CD14-positive monocyte (primary cell): ENCODE results near the gene ARF6. TPM values are rescaled to one million over a fixed set of nuclear protein-coding genes. Genes with fewer than 3 reads are reported as not detected.

Source experiments
- DNase-seq, 3 donors: peaks; one replicate each; pipeline ENCODE4 v3.0.0-alpha.2; 2011 to 2022
- H2AFZ ChIP-seq: 2 replicates; pipeline ENCODE4 v1.6.0; 2012; ENCODE audit warnings: mild to moderate bottlenecking, low read depth, low read length, inconsistent platforms; ENCODE audit not compliant: insufficient read depth, poor library complexity, severe bottlenecking
- H3K27ac ChIP-seq, 2 donors: 1 replicate in 1 of 2; 2 replicates in 1 of 2; pipeline ENCODE4 v1.5.1; 2012 to 2013; ENCODE audit warnings: low read length in 2 of 2, control low read depth in 1 of 2, inconsistent platforms in 1 of 2, low read depth in 1 of 2, mild to moderate bottlenecking in 1 of 2
- H3K27me3 ChIP-seq, 2 donors: one replicate each; pipeline versions ENCODE4 v1.6.0 to v1.6.1; 2011 to 2013; ENCODE audit warnings: low read length in 2 of 2; ENCODE audit not compliant: control insufficient read depth in 2 of 2, insufficient read depth in 2 of 2
- H3K36me3 ChIP-seq, 2 donors: replicated peaks in 1 of 2; 1 replicate in 1 of 2; 2 replicates in 1 of 2; pipeline versions ENCODE4 v1.5.1 to v1.6.1; 2012 to 2013; ENCODE audit warnings: low read length in 2 of 2, control low read depth in 1 of 2, inconsistent platforms in 1 of 2, mild to moderate bottlenecking in 1 of 2; ENCODE audit not compliant: insufficient read depth in 2 of 2, control insufficient read depth in 1 of 2
- H3K4me1 ChIP-seq, 2 donors: 1 replicate in 1 of 2; 2 replicates in 1 of 2; pipeline versions ENCODE4 v1.5.1 to v1.6.1; 2012 to 2013; ENCODE audit warnings: low read length in 2 of 2, control low read depth in 1 of 2, inconsistent platforms in 1 of 2, mild to moderate bottlenecking in 1 of 2, moderate library complexity in 1 of 2; ENCODE audit not compliant: insufficient read depth in 2 of 2, control insufficient read depth in 1 of 2
- H3K4me2 ChIP-seq: replicated peaks from 2 replicates; pipeline ENCODE3; 2012; ENCODE audit warnings: low read length, moderate library complexity, mild to moderate bottlenecking; ENCODE audit not compliant: poor library complexity, severe bottlenecking; ENCODE audit errors: extremely low read depth
- H3K4me3 ChIP-seq, 3 experiments: fragments of 200-600 bp in 1 of 3; sonication (generic) in 1 of 3; replicated peaks in 1 of 3; 1 replicate in 2 of 3; 2 replicates in 1 of 3; pipeline ENCODE4 v1.5.1; 2011 to 2013; ENCODE audit warnings: low read length in 3 of 3, mild to moderate bottlenecking in 3 of 3, control low read depth in 2 of 3, low read depth in 2 of 3, inconsistent platforms in 1 of 3, moderate library complexity in 1 of 3
- H3K79me2 ChIP-seq: 2 replicates; pipeline ENCODE4 v1.6.0; 2012; ENCODE audit warnings: mild to moderate bottlenecking, control low read depth, inconsistent platforms, low read length, moderate library complexity; ENCODE audit not compliant: insufficient read depth
- H3K9ac ChIP-seq: 2 replicates; pipeline ENCODE4 v1.6.0; 2017; ENCODE audit warnings: low read length, mild to moderate bottlenecking; ENCODE audit not compliant: insufficient read depth, poor library complexity, severe bottlenecking
- H3K9me3 ChIP-seq, 2 donors: replicated peaks in 1 of 2; 1 replicate in 1 of 2; 2 replicates in 1 of 2; pipeline versions ENCODE4 v1.5.1 to v1.6.1; 2012 to 2013; ENCODE audit warnings: low read length in 2 of 2, control low read depth in 1 of 2; ENCODE audit not compliant: control insufficient read depth in 1 of 2, insufficient read depth in 1 of 2
- H4K20me1 ChIP-seq: 2 replicates; pipeline ENCODE4 v1.6.0; 2012; ENCODE audit warnings: mild to moderate bottlenecking, low read length, control low read depth, moderate library complexity; ENCODE audit not compliant: insufficient read depth
- H3K27ac Mint-ChIP-seq, 7 donors: one replicate each; pipeline ENCODE4 v1.8.0; 2020; ENCODE audit warnings: mild to moderate bottlenecking in 7 of 7, mixed read lengths in 7 of 7, moderate library complexity in 6 of 7, inconsistent platforms in 2 of 7
- H3K27me3 Mint-ChIP-seq, 3 donors: one replicate each; pipeline ENCODE4 v1.8.0; 2021 to 2022; ENCODE audit warnings: low read depth in 3 of 3, mild to moderate bottlenecking in 3 of 3, mixed read lengths in 3 of 3, moderate library complexity in 3 of 3, inconsistent platforms in 1 of 3
- H3K36me3 Mint-ChIP-seq, 2 donors: one replicate each; pipeline ENCODE4 v1.8.0; 2020; ENCODE audit warnings: mixed read lengths in 2 of 2, inconsistent platforms in 1 of 2, mild to moderate bottlenecking in 1 of 2
- H3K4me1 Mint-ChIP-seq: one replicate; pipeline ENCODE4 v1.8.0; 2020; ENCODE audit warnings: mild to moderate bottlenecking, mixed read lengths
- H3K4me3 Mint-ChIP-seq, 2 donors: one replicate each; pipeline ENCODE4 v1.8.0; 2020; ENCODE audit warnings: mild to moderate bottlenecking in 2 of 2, mixed read lengths in 2 of 2, moderate library complexity in 1 of 2
- H3K9me3 Mint-ChIP-seq, 7 donors: one replicate each; pipeline ENCODE4 v1.8.0; 2020 to 2022; ENCODE audit warnings: mixed read lengths in 7 of 7, mild to moderate bottlenecking in 6 of 7, moderate library complexity in 6 of 7, inconsistent platforms in 2 of 7
- WGBS: methylation state at CpG from one replicate; pipeline ENCODE4 v1.1.5; 2013; ENCODE audit warnings: missing lambda C conversion rate; ENCODE audit not compliant: insufficient coverage; 5-methylcytosine and 5-hydroxymethylcytosine counted together
- intact Hi-C, 2 donors: fragments of 100-400 bp; cut with micrococcal nuclease; formaldehyde crosslinking; loops; one replicate each; pipeline versions ENCODE4 v1.15.0 to v1.15.1; 2023
- polyA plus RNA-seq, 3 donors: library from polyadenylated mRNA; depleted of rRNA in 1 of 3; unstranded in 2 of 3; stranded (reverse) in 1 of 3; fragments of 300-500 nt in 2 of 3; fragments of >200 nt in 1 of 3; fragmentation: Illumina TruSeq in 2 of 3; gene quantifications; 1 replicate in 2 of 3; 2 replicates in 1 of 3; pipeline ENCODE4 v1.2.3, GENCODE V29; 2012 to 2021
- TF ChIP-seq, protein P1 (sequence below): fragments of 200-600 bp; IDR thresholded peaks from one replicate; pipeline ENCODE4 v1.8.0; 2022; ENCODE audit warnings: antibody characterized with exemption, mild to moderate bottlenecking

Gene ARF6
- polyA plus RNA-seq, 3 donors: 76.4 to 136 (median 120) TPM

DNA sequence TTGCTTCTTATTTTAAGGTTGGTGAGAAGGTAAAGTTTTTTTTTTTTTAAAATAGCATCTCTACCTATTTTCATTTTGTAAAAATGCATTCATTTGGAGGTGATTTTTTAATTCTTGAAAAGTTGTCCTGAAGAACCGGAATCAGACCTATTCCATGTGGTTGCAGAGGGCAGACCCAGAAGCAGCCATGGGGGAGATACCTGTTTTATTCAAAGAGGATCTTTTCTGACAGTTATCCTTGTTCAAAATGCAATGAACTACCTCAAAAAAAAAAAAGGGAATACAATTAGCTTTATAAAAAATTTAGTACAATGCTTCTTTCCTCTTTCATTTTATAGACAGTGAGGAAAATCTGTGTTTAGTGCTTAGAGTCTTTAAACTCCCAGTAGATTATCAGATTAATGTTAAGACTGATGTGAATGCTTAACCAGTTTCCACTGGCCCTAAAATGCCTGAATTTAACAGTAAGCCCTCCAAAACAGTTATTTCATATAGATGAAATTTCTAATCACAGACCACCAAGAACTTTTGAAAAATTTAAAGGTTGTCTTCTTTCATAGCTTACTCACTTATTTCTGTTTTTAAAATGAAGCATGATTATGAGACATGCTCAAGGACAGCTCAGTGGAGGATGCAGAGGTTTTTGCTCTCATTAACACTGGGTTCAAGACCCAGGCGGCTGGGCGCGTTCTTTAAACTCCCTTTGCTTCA, 31.7 kb upstream of the ARF6 start:
- WGBS: no CpG with 5 or more reads among the region's 4 CpGs

DNA sequence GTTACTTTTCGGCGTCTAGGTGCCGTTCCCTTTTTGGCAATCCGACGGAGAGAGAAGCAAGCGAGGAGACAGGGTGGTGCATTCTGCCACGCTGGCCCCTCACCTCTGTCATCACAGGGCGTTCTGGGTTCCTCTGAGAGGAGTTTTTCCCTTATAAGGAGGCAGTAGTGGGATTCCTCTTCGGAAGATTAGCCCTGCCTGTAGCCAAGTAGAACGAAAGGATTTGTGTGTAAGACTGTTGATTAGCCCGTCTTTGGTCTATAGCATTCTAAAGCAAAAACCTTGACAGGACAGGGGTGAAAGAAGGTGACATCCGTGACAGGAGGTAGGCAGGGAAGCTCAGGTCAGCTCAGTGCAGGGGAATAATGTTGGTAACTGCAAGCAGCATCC, 31.2 kb upstream of the ARF6 start:
- H3K4me1 ChIP-seq: peaks cover 47 to 53% of the 10 kb centered on the region in 2 donors
- H3K9ac ChIP-seq: peak overlapping the region; percentile 79
- H3K36me3 Mint-ChIP-seq: no peaks in the 10 kb centered on the region
- peak overlapping the region; percentile 88 to 99 (median 97) for H3K4me3 ChIP-seq
- H3K9me3 Mint-ChIP-seq: peaks cover 0 to 7% (median 3%) of the 10 kb centered on the region in 7 donors
- intact Hi-C loops: loop anchor here (2.0 to 5.0 kb wide), 4 partner anchors 31 to 256 kb away; partner anchors contain the start of genes ARF6 (in 1 of the 2) and VCPKMT (in 1 of the 2)
- peak; percentile 57 to 59 (median 57) for DNase-seq
- peaks cover 22% of the 10 kb centered on the region for H3K4me1 Mint-ChIP-seq
- H3K27ac Mint-ChIP-seq: no peak overlapping the region
- H4K20me1 ChIP-seq: no peaks in the 10 kb centered on the region
- H3K4me2 ChIP-seq: peak overlapping the region; percentile 83
- no peaks in the 10 kb centered on the region for H3K9me3 ChIP-seq
- WGBS: 0% methylated on average over 2 of the region's 12 CpGs
- peak overlapping the region in 1 of 2 donors; percentile 98 for H3K4me3 Mint-ChIP-seq
- peaks cover 12% of the 10 kb centered on the region for H3K79me2 ChIP-seq
- peak overlapping the region; percentile 93 for H2AFZ ChIP-seq
- TF ChIP-seq, protein P1, sequence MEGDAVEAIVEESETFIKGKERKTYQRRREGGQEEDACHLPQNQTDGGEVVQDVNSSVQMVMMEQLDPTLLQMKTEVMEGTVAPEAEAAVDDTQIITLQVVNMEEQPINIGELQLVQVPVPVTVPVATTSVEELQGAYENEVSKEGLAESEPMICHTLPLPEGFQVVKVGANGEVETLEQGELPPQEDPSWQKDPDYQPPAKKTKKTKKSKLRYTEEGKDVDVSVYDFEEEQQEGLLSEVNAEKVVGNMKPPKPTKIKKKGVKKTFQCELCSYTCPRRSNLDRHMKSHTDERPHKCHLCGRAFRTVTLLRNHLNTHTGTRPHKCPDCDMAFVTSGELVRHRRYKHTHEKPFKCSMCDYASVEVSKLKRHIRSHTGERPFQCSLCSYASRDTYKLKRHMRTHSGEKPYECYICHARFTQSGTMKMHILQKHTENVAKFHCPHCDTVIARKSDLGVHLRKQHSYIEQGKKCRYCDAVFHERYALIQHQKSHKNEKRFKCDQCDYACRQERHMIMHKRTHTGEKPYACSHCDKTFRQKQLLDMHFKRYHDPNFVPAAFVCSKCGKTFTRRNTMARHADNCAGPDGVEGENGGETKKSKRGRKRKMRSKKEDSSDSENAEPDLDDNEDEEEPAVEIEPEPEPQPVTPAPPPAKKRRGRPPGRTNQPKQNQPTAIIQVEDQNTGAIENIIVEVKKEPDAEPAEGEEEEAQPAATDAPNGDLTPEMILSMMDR: no peak
- peaks cover 0 to 5% (median 0%) of the 10 kb centered on the region in 3 donors for H3K27me3 Mint-ChIP-seq
- no peaks in the 10 kb centered on the region for H3K27me3 ChIP-seq
- no peaks in the 10 kb centered on the region for H3K36me3 ChIP-seq
- peak overlapping the region; percentile 90 to 91 for H3K27ac ChIP-seq

More for the DNA sequence above, 31.7 kb upstream of the ARF6 start:
- TF ChIP-seq, protein P1: no peak
- Histone ChIP-seq H3K27ac (peak overlapping the region; percentile 90 to 91), H2AFZ (peak overlapping the region; percentile 93), H3K4me3 (peak overlapping the region; percentile 88 to 99 (median 97)), H3K79me2 (peaks cover 12% of the 10 kb centered on the region), H3K27me3 (no peaks in the 10 kb centered on the region), H3K4me2 (peak overlapping the region; percentile 83), H3K9ac (peak overlapping the region; percentile 79), H3K4me1 (peaks cover 47 to 53% of the 10 kb centered on the region in 2 donors), H4K20me1 (no peaks in the 10 kb centered on the region), H3K9me3 (no peaks in the 10 kb centered on the region), H3K36me3 (no peaks in the 10 kb centered on the region)
- H3K27me3 Mint-ChIP-seq: peaks cover 0 to 5% (median 0%) of the 10 kb centered on the region in 3 donors
- peak overlapping the region in 1 of 2 donors; percentile 98 for H3K4me3 Mint-ChIP-seq
- intact Hi-C loops: loop anchor here (5.0 kb wide), 3 partner anchors 36 to 256 kb away; partner anchors contain the start of gene VCPKMT (in 1 of the 2)
- H3K27ac Mint-ChIP-seq: no peak overlapping the region
- H3K4me1 Mint-ChIP-seq: peaks cover 22% of the 10 kb centered on the region
- H3K9me3 Mint-ChIP-seq: peaks cover 0 to 7% (median 3%) of the 10 kb centered on the region in 7 donors
- no peaks in the 10 kb centered on the region for H3K36me3 Mint-ChIP-seq
- no peak for DNase-seq
